ENCODE measurements around the gene CTSL. TPM values are rescaled to one million over a fixed set of nuclear protein-coding genes. Genes with fewer than 3 reads are reported as not detected.
A peak's percentile ranks its signal among the peaks of the same experiment; 100 is the strongest.

The CTSL gene
- total and polyA plus RNA-seq, 4 experiments from 2014 or later = 7.3 to 71.4 (median 40.2) TPM

- Histone ChIP-seq H3K27ac (ENCODE audit: low read depth, low read length) (no peak overlapping the region), H3K9me3 (ENCODE audit: control insufficient read depth in 1 of 2, low read length in 2 of 2) (no peaks in the 10 kb centered on the region), H3K4me3 (ENCODE audit: low read length in 2 of 2) (no peak overlapping the region), H3K27me3 (ENCODE audit: insufficient read depth, low read length) (no peaks in the 10 kb centered on the region), H3K36me3 (ENCODE audit: insufficient read depth, low read length) (no peaks in the 10 kb centered on the region), H3K4me1 (ENCODE audit: insufficient read depth, low read length) (peaks cover 21% of the 10 kb centered on the region)
- H3K9me3 Mint-ChIP-seq = no peaks in the 10 kb centered on the region
- ChIA-PET CTCF (ENCODE audit: partially characterized antibody) (interaction anchor here (1.6 kb wide), 1 partner anchor 130 kb away, joined by 3 read pairs; no protein-coding TSS in a partner anchor), POLR2A (ENCODE audit: partially characterized antibody) (no interaction called here)
- no peak overlapping the region for H3K4me3 Mint-ChIP-seq
- peaks cover 14 to 30% (median 23%) of the 10 kb centered on the region in 4 donors for H3K4me1 Mint-ChIP-seq
- intact Hi-C loops (cut with micrococcal nuclease) = loop anchor here (10.0 kb wide), 1 partner anchor 292 kb away; the partner anchor contains the start of gene CDK20
- no peak for DNase-seq
- H3K27ac Mint-ChIP-seq = peak overlapping the region in 1 of 7 donors; percentile 59
- H3K27me3 Mint-ChIP-seq = no peaks in the 10 kb centered on the region
- H3K36me3 Mint-ChIP-seq = no peaks in the 10 kb centered on the region
These were observed 43.3 kb upstream of the CTSL start for GRCh38 chr9:87682618-87683017.

- H3K27me3 ChIP-seq (ENCODE audit: insufficient read depth, low read length) = no peaks in the 10 kb centered on the region
- POLR2A ChIA-PET (ENCODE audit: partially characterized antibody) = no interaction called here
- intact Hi-C loops (cut with micrococcal nuclease) = loop anchor here (1.0 to 10.0 kb wide), 2 partner anchors 128 to 291 kb away; partner anchors contain the start of gene CDK20
These were observed 41.9 kb upstream of the CTSL start for GRCh38 chr9:87683751-87684626.

GRCh38 chr9:87684627-87685219, 41.2 kb upstream of the CTSL start:
- Histone ChIP-seq H3K27me3 (ENCODE audit: insufficient read depth, low read length) (no peaks in the 10 kb centered on the region), H3K4me3 (ENCODE audit: low read length in 2 of 2) (no peak overlapping the region), H3K27ac (ENCODE audit: low read depth, low read length) (no peak overlapping the region), H3K4me1 (ENCODE audit: insufficient read depth, low read length) (peaks cover 21% of the 10 kb centered on the region), H3K36me3 (ENCODE audit: insufficient read depth, low read length) (no peaks in the 10 kb centered on the region), H3K9me3 (ENCODE audit: control insufficient read depth in 1 of 2, low read length in 2 of 2) (no peaks in the 10 kb centered on the region)
- CTCF ChIA-PET (ENCODE audit: partially characterized antibody) = interaction anchor here (0.6 to 1.6 kb wide), 5 partner anchors 9 to 127 kb away, joined by 3 to 4 read pairs (median 3); partner anchors contain the start of gene CTSL
- Mint-ChIP-seq H3K4me1 (peaks cover 12 to 36% (median 19%) of the 10 kb centered on the region in 4 donors), H3K9me3 (no peaks in the 10 kb centered on the region), H3K27me3 (no peaks in the 10 kb centered on the region), H3K27ac (peak overlapping the region in 1 of 7 donors; percentile 89), H3K36me3 (no peaks in the 10 kb centered on the region), H3K4me3 (no peak overlapping the region)
- POLR2A ChIA-PET (ENCODE audit: partially characterized antibody) = no interaction called here
- intact Hi-C loops (cut with micrococcal nuclease) = loop anchor here (1.0 to 10.0 kb wide), 3 partner anchors 43 to 290 kb away; partner anchors contain the start of genes CDK20 and CTSL
- DNase-seq = no peak

More at GRCh38 chr9:87683751-87684626, 41.9 kb upstream of the CTSL start:
- no peak overlapping the region for H3K4me3 Mint-ChIP-seq
- Histone ChIP-seq H3K27ac (ENCODE audit: low read depth, low read length) (no peak overlapping the region), H3K4me1 (ENCODE audit: insufficient read depth, low read length) (peaks cover 21% of the 10 kb centered on the region), H3K9me3 (ENCODE audit: control insufficient read depth in 1 of 2, low read length in 2 of 2) (no peaks in the 10 kb centered on the region), H3K36me3 (ENCODE audit: insufficient read depth, low read length) (no peaks in the 10 kb centered on the region), H3K4me3 (ENCODE audit: low read length in 2 of 2) (no peak overlapping the region)
- peaks cover 12 to 36% (median 19%) of the 10 kb centered on the region in 4 donors for H3K4me1 Mint-ChIP-seq
- no peaks in the 10 kb centered on the region for H3K27me3 Mint-ChIP-seq
- no peak overlapping the region for H3K27ac Mint-ChIP-seq
- DNase-seq = no peak
- H3K9me3 Mint-ChIP-seq = no peaks in the 10 kb centered on the region
- CTCF ChIA-PET (ENCODE audit: partially characterized antibody) = interaction anchor here (0.6 to 1.6 kb wide), 6 partner anchors 8 to 129 kb away, joined by 3 to 4 read pairs (median 3); partner anchors contain the start of gene CTSL
- H3K36me3 Mint-ChIP-seq = no peaks in the 10 kb centered on the region

GRCh38 chr9:87685441-87685840, 40.5 kb upstream of the CTSL start:
- Mint-ChIP-seq H3K4me3 (peak overlapping the region in 7 of 8 donors; percentile 4 to 81 (median 44)), H3K27ac (peak overlapping the region in 4 of 7 donors; percentile 14 to 89 (median 22))
- POLR2A ChIA-PET (ENCODE audit: partially characterized antibody) = no interaction called here

GRCh38 chr9:87685871-87686519, 39.9 kb upstream of the CTSL start:
- DNase-seq = no peak
- no peak overlapping the region for H3K4me3 ChIP-seq (ENCODE audit: low read length in 2 of 2)
- H3K36me3 Mint-ChIP-seq = no peaks in the 10 kb centered on the region
- H3K27me3 Mint-ChIP-seq = no peaks in the 10 kb centered on the region
- H3K4me1 ChIP-seq (ENCODE audit: insufficient read depth, low read length) = peaks cover 21% of the 10 kb centered on the region
- no peaks in the 10 kb centered on the region for H3K9me3 Mint-ChIP-seq
- no peaks in the 10 kb centered on the region for H3K27me3 ChIP-seq (ENCODE audit: insufficient read depth, low read length)
- intact Hi-C loops (cut with micrococcal nuclease) = loop anchor here (5.0 to 10.0 kb wide), 2 partner anchors 41 to 289 kb away; partner anchors contain the start of genes CDK20 and CTSL
- peak overlapping the region in 5 of 7 donors; percentile 26 to 89 (median 53) for H3K27ac Mint-ChIP-seq
- no peaks in the 10 kb centered on the region for H3K36me3 ChIP-seq (ENCODE audit: insufficient read depth, low read length)
- H3K27ac ChIP-seq (ENCODE audit: low read depth, low read length) = no peak overlapping the region
- H3K9me3 ChIP-seq (ENCODE audit: control insufficient read depth in 1 of 2, low read length in 2 of 2) = no peaks in the 10 kb centered on the region
- CTCF ChIA-PET (ENCODE audit: partially characterized antibody) = interaction anchor here (0.9 to 1.6 kb wide), 5 partner anchors 9 to 49 kb away, joined by 3 to 5 read pairs (median 3); no protein-coding TSS in a partner anchor
- peaks cover 12 to 36% (median 19%) of the 10 kb centered on the region in 4 donors for H3K4me1 Mint-ChIP-seq
- H3K4me3 Mint-ChIP-seq = peak overlapping the region in 7 of 8 donors; percentile 4 to 81 (median 44)
- POLR2A ChIA-PET (ENCODE audit: partially characterized antibody) = no interaction called here

More at GRCh38 chr9:87685441-87685840, 40.5 kb upstream of the CTSL start:
- DNase-seq = no peak
- Histone ChIP-seq H3K9me3 (ENCODE audit: control insufficient read depth in 1 of 2, low read length in 2 of 2) (no peaks in the 10 kb centered on the region), H3K4me1 (ENCODE audit: insufficient read depth, low read length) (peaks cover 21% of the 10 kb centered on the region), H3K4me3 (ENCODE audit: low read length in 2 of 2) (no peak overlapping the region), H3K36me3 (ENCODE audit: insufficient read depth, low read length) (no peaks in the 10 kb centered on the region), H3K27ac (ENCODE audit: low read depth, low read length) (no peak overlapping the region), H3K27me3 (ENCODE audit: insufficient read depth, low read length) (no peaks in the 10 kb centered on the region)
- Mint-ChIP-seq H3K27me3 (no peaks in the 10 kb centered on the region), H3K36me3 (no peaks in the 10 kb centered on the region), H3K4me1 (peaks cover 12 to 36% (median 19%) of the 10 kb centered on the region in 4 donors), H3K9me3 (no peaks in the 10 kb centered on the region)
- CTCF ChIA-PET (ENCODE audit: partially characterized antibody) = interaction anchor here (0.9 to 1.6 kb wide), 5 partner anchors 8 to 49 kb away, joined by 3 to 5 read pairs (median 3); no protein-coding TSS in a partner anchor
- intact Hi-C loops (cut with micrococcal nuclease) = loop anchor here (5.0 to 10.0 kb wide), 2 partner anchors 42 to 289 kb away; partner anchors contain the start of genes CDK20 and CTSL

- Mint-ChIP-seq H3K4me1 (peaks cover 12 to 36% (median 19%) of the 10 kb centered on the region in 4 donors), H3K27me3 (no peaks in the 10 kb centered on the region), H3K27ac (no peak overlapping the region), H3K9me3 (peaks cover 0 to 2% (median 0%) of the 10 kb centered on the region in 8 donors), H3K4me3 (peak overlapping the region in 1 of 8 donors; percentile 51), H3K36me3 (no peaks in the 10 kb centered on the region)
- no peak overlapping the region for H3K4me3 ChIP-seq (ENCODE audit: low read length in 2 of 2)
- no peaks in the 10 kb centered on the region for H3K9me3 ChIP-seq (ENCODE audit: control insufficient read depth in 1 of 2, low read length in 2 of 2)
- peaks cover 21% of the 10 kb centered on the region for H3K4me1 ChIP-seq (ENCODE audit: insufficient read depth, low read length)
- ChIA-PET POLR2A (ENCODE audit: partially characterized antibody) (no interaction called here), CTCF (ENCODE audit: partially characterized antibody) (interaction anchor here (1.1 to 1.6 kb wide), 3 partner anchors 10 to 39 kb away, joined by 3 to 5 read pairs (median 4); no protein-coding TSS in a partner anchor)
- no peak for DNase-seq
- intact Hi-C loops (cut with micrococcal nuclease) = loop anchor here (5.0 to 10.0 kb wide), 2 partner anchors 41 to 288 kb away; partner anchors contain the start of genes CDK20 and CTSL
- H3K36me3 ChIP-seq (ENCODE audit: insufficient read depth, low read length) = no peaks in the 10 kb centered on the region
- no peak overlapping the region for H3K27ac ChIP-seq (ENCODE audit: low read depth, low read length)
- H3K27me3 ChIP-seq (ENCODE audit: insufficient read depth, low read length) = no peaks in the 10 kb centered on the region
These were observed 39.3 kb upstream of the CTSL start for GRCh38 chr9:87686520-87687090.
